Measurements from ENCODE around the gene ITPR2.
"Not testable (repeated sequence)": the region's sequence is repeated elsewhere in the genome, so short reads cannot be mapped to it uniquely, and the experiment has no call there.

Gene ITPR2

DNA sequence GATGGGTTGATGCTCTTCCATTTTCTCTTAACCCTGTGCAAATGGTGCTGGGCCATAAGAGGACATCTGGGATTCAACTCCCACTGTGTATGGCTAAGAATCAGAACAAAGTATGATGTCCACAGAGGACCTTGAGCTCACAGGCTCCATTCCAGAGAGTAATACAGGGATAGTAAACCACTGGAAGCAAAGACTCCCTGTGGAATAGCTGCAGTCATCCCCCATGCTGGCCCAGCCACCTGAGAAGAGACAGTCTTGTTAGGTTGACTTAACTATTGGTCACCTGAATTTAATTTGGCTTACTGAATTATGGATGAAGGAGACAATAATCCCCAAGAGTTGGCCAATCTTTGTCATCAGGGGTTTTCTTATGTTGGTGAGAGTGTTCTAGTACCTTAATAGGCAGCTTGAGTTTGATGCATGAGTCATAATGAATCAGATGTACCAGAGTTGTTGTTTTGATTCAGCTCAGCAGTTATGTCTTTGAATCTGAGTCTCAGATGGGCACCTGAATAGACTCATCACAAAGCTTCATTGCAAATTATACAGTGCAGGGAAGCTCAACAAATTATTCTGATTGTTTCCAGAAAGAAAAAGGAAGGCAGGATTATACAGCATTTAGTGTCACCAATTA is 514.9 kb downstream of the ITPR2 start:
- peak overlapping the region; percentile 37; the same call in 1 of the 2 replicates for H2AFZ ChIP-seq (ENCODE audit: low read depth, low read length)
- TF ChIP-seq EZH2phosphoT487 (IDR thresholded peaks at IDR 0.05; ENCODE audit: low read depth), result no peak
- TF ChIP-seq, protein P1, sequence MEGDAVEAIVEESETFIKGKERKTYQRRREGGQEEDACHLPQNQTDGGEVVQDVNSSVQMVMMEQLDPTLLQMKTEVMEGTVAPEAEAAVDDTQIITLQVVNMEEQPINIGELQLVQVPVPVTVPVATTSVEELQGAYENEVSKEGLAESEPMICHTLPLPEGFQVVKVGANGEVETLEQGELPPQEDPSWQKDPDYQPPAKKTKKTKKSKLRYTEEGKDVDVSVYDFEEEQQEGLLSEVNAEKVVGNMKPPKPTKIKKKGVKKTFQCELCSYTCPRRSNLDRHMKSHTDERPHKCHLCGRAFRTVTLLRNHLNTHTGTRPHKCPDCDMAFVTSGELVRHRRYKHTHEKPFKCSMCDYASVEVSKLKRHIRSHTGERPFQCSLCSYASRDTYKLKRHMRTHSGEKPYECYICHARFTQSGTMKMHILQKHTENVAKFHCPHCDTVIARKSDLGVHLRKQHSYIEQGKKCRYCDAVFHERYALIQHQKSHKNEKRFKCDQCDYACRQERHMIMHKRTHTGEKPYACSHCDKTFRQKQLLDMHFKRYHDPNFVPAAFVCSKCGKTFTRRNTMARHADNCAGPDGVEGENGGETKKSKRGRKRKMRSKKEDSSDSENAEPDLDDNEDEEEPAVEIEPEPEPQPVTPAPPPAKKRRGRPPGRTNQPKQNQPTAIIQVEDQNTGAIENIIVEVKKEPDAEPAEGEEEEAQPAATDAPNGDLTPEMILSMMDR (IDR thresholded peaks at IDR 0.05; ENCODE audit: low read depth, low read length), result no peak
- no peaks in the 10 kb centered on the region for H3K27me3 ChIP-seq (ENCODE audit: low read depth, low read length)
- H3K79me2 ChIP-seq (ENCODE audit: low read length), result no peaks in the 10 kb centered on the region
- H3K4me1 ChIP-seq (ENCODE audit: low read length), result peaks cover 30% of the 10 kb centered on the region
- peak overlapping the region; percentile 55 for H3K4me2 ChIP-seq (ENCODE audit: low read length)
- H3K27ac ChIP-seq (ENCODE audit: low read length), result peak overlapping the region; percentile 80
- peak overlapping the region; percentile 25; the same call in 1 of the 2 replicates for H3K4me3 ChIP-seq (ENCODE audit: low read length)
- H4K20me1 ChIP-seq (ENCODE audit: insufficient read depth, low read length), result no peaks in the 10 kb centered on the region
- peaks cover 4% of the 10 kb centered on the region; the same call in 1 of the 2 replicates for H3K9me3 ChIP-seq (ENCODE audit: insufficient read depth, low read length)
- peaks cover 8% of the 10 kb centered on the region for H3K36me3 ChIP-seq (replicated peaks; ENCODE audit: low read depth, low read length)
- H3K9ac ChIP-seq (ENCODE audit: low read length), result peak overlapping the region; percentile 30; the same call in 1 of the 2 replicates

DNA sequence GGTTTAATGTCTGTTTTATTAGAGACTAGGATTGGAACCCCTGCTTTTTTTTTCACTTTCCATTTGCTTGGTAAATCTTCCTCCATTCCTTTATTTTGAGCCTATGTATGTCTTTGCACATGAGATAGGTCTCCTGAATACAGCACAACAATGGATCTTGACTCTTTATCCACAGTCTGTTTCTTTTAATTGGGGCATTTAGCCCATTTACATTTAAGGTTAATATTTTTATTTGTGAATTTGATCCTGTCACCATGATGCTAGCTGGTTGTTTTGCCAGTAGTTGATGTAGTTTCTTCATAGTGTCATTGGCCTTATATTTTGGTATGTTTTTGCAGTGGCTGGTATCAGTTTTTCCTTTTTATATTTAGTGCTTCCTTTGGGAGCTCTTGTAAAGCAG is 518.9 kb downstream of the ITPR2 start:
- H3K27me3 ChIP-seq (ENCODE audit: low read depth, low read length); H4K20me1 ChIP-seq (ENCODE audit: insufficient read depth, low read length); H3K4me2 ChIP-seq (ENCODE audit: low read length); H2AFZ ChIP-seq (ENCODE audit: low read depth, low read length); H3K9ac ChIP-seq (ENCODE audit: low read length); H3K9me3 ChIP-seq (ENCODE audit: insufficient read depth, low read length); H3K36me3 ChIP-seq (replicated peaks; ENCODE audit: low read depth, low read length); H3K4me3 ChIP-seq (ENCODE audit: low read length); H3K79me2 ChIP-seq (ENCODE audit: low read length); H3K27ac ChIP-seq (ENCODE audit: low read length): not testable (repeated sequence)
- peaks cover 21% of the 10 kb centered on the region for H3K4me1 ChIP-seq (ENCODE audit: low read length)

DNA sequence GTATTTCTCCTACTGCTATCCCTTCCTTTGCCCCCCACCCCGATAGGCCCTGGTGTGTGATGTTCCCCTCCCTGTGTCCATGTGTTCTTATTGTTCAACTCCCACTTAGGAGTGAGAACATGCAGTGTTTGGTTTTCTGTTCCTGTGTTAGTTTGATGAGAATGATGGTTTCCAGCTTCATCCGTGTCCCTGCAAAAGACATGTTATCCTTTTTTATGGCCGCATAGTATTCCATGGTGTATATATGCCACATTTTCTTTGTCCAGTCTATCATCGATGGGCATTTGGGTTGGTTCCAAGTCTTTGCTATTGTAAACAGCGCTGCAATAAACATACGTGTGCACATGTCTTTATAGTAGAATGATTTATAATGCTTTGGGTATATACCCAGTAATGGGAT is 522.5 kb downstream of the ITPR2 start:
- H3K9me3 ChIP-seq (ENCODE audit: insufficient read depth, low read length); H3K9ac ChIP-seq (ENCODE audit: low read length); H3K27ac ChIP-seq (ENCODE audit: low read length); H3K27me3 ChIP-seq (ENCODE audit: low read depth, low read length); H3K4me2 ChIP-seq (ENCODE audit: low read length); H3K4me3 ChIP-seq (ENCODE audit: low read length); H2AFZ ChIP-seq (ENCODE audit: low read depth, low read length); H3K79me2 ChIP-seq (ENCODE audit: low read length); H4K20me1 ChIP-seq (ENCODE audit: insufficient read depth, low read length); H3K36me3 ChIP-seq (replicated peaks; ENCODE audit: low read depth, low read length); H3K4me1 ChIP-seq (ENCODE audit: low read length): not testable (repeated sequence)

DNA sequence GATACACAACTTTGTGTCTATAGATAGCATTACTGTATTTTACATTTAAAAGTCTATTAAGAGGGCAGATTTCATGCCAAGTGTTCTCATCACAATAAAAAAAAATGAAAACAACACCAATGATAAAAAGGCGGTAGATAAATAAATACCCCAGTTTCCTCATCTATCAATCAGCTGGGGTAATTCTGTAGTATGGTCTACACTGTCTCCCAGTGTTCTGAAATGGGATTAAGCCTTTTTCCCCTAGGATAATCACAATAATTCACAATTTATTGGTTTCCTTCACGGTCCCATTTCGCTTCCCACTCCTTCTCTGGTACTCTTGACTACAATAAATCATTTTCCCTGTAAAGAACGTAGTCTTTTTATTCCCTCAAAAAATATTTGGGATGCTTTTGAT is 523.4 kb downstream of the ITPR2 start:
- Histone ChIP-seq H3K9me3 (ENCODE audit: insufficient read depth, low read length) (no peaks in the 10 kb centered on the region), H4K20me1 (ENCODE audit: insufficient read depth, low read length) (no peaks in the 10 kb centered on the region)

DNA sequence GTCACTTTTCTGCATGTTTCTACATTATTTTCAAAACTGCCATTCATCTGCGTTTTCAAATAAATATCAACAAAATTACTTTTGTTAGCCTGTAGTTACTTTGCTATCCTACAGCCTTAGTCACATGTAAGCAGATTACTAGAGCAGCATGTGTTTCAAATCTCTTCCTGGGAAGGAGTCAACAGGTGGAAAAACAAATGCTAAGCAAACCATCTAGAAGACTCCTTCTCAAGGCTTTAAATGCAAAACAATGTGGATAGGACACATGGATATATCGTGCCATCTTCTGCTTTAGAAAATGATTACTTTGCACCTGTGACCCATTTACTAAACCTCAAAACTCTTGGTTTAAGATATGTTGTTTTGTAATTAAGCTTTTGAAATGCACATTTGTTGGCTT is 528.7 kb downstream of the ITPR2 start:
- no peak overlapping the region for H2AFZ ChIP-seq (ENCODE audit: low read depth, low read length)
- no peaks in the 10 kb centered on the region for H4K20me1 ChIP-seq (ENCODE audit: insufficient read depth, low read length)
- H3K36me3 ChIP-seq (replicated peaks; ENCODE audit: low read depth, low read length), result no peaks in the 10 kb centered on the region
- no peaks in the 10 kb centered on the region for H3K9me3 ChIP-seq (ENCODE audit: insufficient read depth, low read length)
- H3K4me3 ChIP-seq (ENCODE audit: low read length), result no peak overlapping the region
- H3K4me2 ChIP-seq (ENCODE audit: low read length), result peak overlapping the region; percentile 39
- H3K4me1 ChIP-seq (ENCODE audit: low read length), result peaks cover 43% of the 10 kb centered on the region
- H3K79me2 ChIP-seq (ENCODE audit: low read length), result no peaks in the 10 kb centered on the region
- H3K27ac ChIP-seq (ENCODE audit: low read length), result no peak overlapping the region
- TF ChIP-seq EZH2phosphoT487 (IDR thresholded peaks at IDR 0.05; ENCODE audit: low read depth), result no peak
- TF ChIP-seq, protein P1 (IDR thresholded peaks at IDR 0.05; ENCODE audit: low read depth, low read length), result no peak
- H3K27me3 ChIP-seq (ENCODE audit: low read depth, low read length), result peaks cover 8% of the 10 kb centered on the region; the same call in 1 of the 2 replicates
- no peak overlapping the region for H3K9ac ChIP-seq (ENCODE audit: low read length)

More for the DNA sequence above, 523.4 kb downstream of the ITPR2 start:
- H3K4me3 ChIP-seq (ENCODE audit: low read length), result no peak overlapping the region
- no peak overlapping the region for H3K4me2 ChIP-seq (ENCODE audit: low read length)
- H3K79me2 ChIP-seq (ENCODE audit: low read length), result no peaks in the 10 kb centered on the region
- H3K9ac ChIP-seq (ENCODE audit: low read length), result no peak overlapping the region
- no peaks in the 10 kb centered on the region for H3K4me1 ChIP-seq (ENCODE audit: low read length)
- H3K27ac ChIP-seq (ENCODE audit: low read length), result no peak overlapping the region
- no peak for TF ChIP-seq EZH2phosphoT487 (IDR thresholded peaks at IDR 0.05; ENCODE audit: low read depth)
- TF ChIP-seq, protein P1 (IDR thresholded peaks at IDR 0.05; ENCODE audit: low read depth, low read length), result no peak
- no peaks in the 10 kb centered on the region for H3K27me3 ChIP-seq (ENCODE audit: low read depth, low read length)
- no peak overlapping the region for H2AFZ ChIP-seq (ENCODE audit: low read depth, low read length)
- no peaks in the 10 kb centered on the region for H3K36me3 ChIP-seq (replicated peaks; ENCODE audit: low read depth, low read length)

Data from OCI-LY3 (cell line).